RWPE1 (cell line): Measurements from ENCODE around the gene LYPD4.
"Not testable (repeated sequence)": the region's sequence is repeated elsewhere in the genome, so short reads cannot be mapped to it uniquely, and the experiment has no call there.

Experiments
- CTCF ChIA-PET: fragments of 350-600 bp; sonication (Branson Sonifier 250); formaldehyde crosslinking; extraction: SDS; loops from one replicate; lab custom pipeline; 2021; lab: Yijun Ruan, JAX
- POLR2A ChIA-PET: fragments of 400-600 bp; formaldehyde crosslinking; extraction: SDS; loops from one replicate; lab custom pipeline; 2020; ENCODE audit warnings: antibody characterized with exemption; ENCODE audit not compliant: low non-redundant PET; lab: Yijun Ruan, JAX
- DNase-seq: peaks from one replicate; pipeline ENCODE4 v3.0.0; 2012; ENCODE audit warnings: low spot score
- H3K27ac ChIP-seq: fragments of 450-650 bp; 2 replicates; pipeline ENCODE4 v1.5.1; 2017
- CTCF ChIP-seq: fragments of 450-650 bp; conservative IDR thresholded peaks from 2 replicates; pipeline ENCODE4 v1.5.1; 2017; ENCODE audit warnings: low read depth, mild to moderate bottlenecking

LYPD4 gene

GRCh38 chr19:41880329-41880708 lies 35.8 kb upstream of the LYPD4 start:
- ChIA-PET CTCF (no interaction called here), POLR2A (no interaction called here)
- no peak for TF ChIP-seq CTCF
- no peak for DNase-seq
- H3K27ac ChIP-seq = no peak overlapping the region

GRCh38 chr19:41879670-41880328 lies 35.3 kb upstream of the LYPD4 start:
- no peak for TF ChIP-seq CTCF
- CTCF ChIA-PET = no interaction called here
- H3K27ac ChIP-seq = no peak overlapping the region
- no peak for DNase-seq
- POLR2A ChIA-PET = no interaction called here

GRCh38 chr19:41879080-41879479 lies 34.6 kb upstream of the LYPD4 start:
- no peak overlapping the region for H3K27ac ChIP-seq
- DNase-seq = no peak
- ChIA-PET POLR2A (no interaction called here), CTCF (no interaction called here)
- TF ChIP-seq CTCF = no peak

- no peak for DNase-seq
- CTCF ChIA-PET = interaction anchor here (1.0 kb wide), 1 partner anchor 80 kb away, joined by 7 read pairs; no protein-coding TSS in a partner anchor
- POLR2A ChIA-PET = no interaction called here
- no peak overlapping the region for H3K27ac ChIP-seq
- no peak for TF ChIP-seq CTCF
Observed at GRCh38 chr19:41877916-41878905, 33.7 kb upstream of the LYPD4 start.

GRCh38 chr19:41876847-41877832 lies 32.7 kb upstream of the LYPD4 start, which contains the start of gene CD79A:
Gene CD79A, plus strand, starts transcription at chr19:41877279. Its CDS starts 26 bp downstream, at chr19:41877305.
- no peak for DNase-seq
- POLR2A ChIA-PET = no interaction called here
- no peak for TF ChIP-seq CTCF
- H3K27ac ChIP-seq = no peak within 1 kb of the TSS
- CTCF ChIA-PET = interaction anchor here (1.0 kb wide), 1 partner anchor 81 kb away, joined by 7 read pairs; no protein-coding TSS in a partner anchor

- DNase-seq, POLR2A ChIA-PET, CTCF ChIA-PET, H3K27ac ChIP-seq: not testable (repeated sequence)
Observed at GRCh38 chr19:41875973-41876372, 31.5 kb upstream of the LYPD4 start.
